ENCODE data around the gene POLK.
"Not testable (repeated sequence)": the region's sequence is repeated elsewhere in the genome, so short reads cannot be mapped to it uniquely, and the experiment has no call there.

The POLK gene

DNA sequence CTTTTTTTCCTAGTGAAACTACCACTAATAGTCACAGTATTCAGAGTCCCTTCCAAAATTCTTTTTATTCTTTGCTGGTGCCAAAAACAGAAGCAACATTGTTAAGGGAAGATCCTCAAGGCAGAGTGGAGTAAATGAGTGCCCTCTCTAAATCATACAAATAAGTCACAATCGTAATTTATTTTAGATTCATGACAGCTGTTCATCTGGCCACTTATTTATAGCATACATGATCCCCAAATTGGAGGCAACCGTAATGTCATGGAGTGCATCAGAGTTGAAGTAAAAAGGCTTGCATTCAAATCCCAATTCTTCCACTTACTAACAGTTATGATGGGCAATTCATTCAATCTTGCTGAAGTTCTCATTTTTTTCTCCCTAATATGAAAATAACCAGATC is 33.4 kb downstream of the POLK start:
- intact Hi-C loops (cut with micrococcal nuclease) = no loop called here
- Mint-ChIP-seq H3K27ac (no peak overlapping the region), H3K27me3 (no peaks in the 10 kb centered on the region), H3K4me1 (ENCODE audit: low read depth) (no peaks in the 10 kb centered on the region), H3K36me3 (ENCODE audit: low read depth) (peaks cover 22% of the 10 kb centered on the region), H3K4me3 (no peak overlapping the region), H3K9me3 (no peaks in the 10 kb centered on the region)

- H3K9me3 Mint-ChIP-seq = no peaks in the 10 kb centered on the region
- H3K27me3 Mint-ChIP-seq = no peaks in the 10 kb centered on the region
- H3K4me3 Mint-ChIP-seq = no peak overlapping the region
- intact Hi-C loops (cut with micrococcal nuclease) = no loop called here
- peaks cover 25% of the 10 kb centered on the region for H3K36me3 Mint-ChIP-seq (ENCODE audit: low read depth)
- H3K4me1 Mint-ChIP-seq (ENCODE audit: low read depth) = no peaks in the 10 kb centered on the region
- H3K27ac Mint-ChIP-seq = no peak overlapping the region
Measured at GRCh38 chr5:75546830-75547229, 35.1 kb downstream of the POLK start.

GRCh38 chr5:75547812-75548211 is 36.1 kb downstream of the POLK start:
- Mint-ChIP-seq H3K36me3 (ENCODE audit: low read depth) (peaks cover 34% of the 10 kb centered on the region), H3K27me3 (no peaks in the 10 kb centered on the region), H3K9me3 (no peaks in the 10 kb centered on the region), H3K4me3 (no peak overlapping the region), H3K27ac (no peak overlapping the region), H3K4me1 (ENCODE audit: low read depth) (no peaks in the 10 kb centered on the region)
- intact Hi-C loops (cut with micrococcal nuclease) = no loop called here

GRCh38 chr5:75550597-75550996 is 38.9 kb downstream of the POLK start:
- no peaks in the 10 kb centered on the region for H3K4me1 Mint-ChIP-seq (ENCODE audit: low read depth)
- no peaks in the 10 kb centered on the region for H3K27me3 Mint-ChIP-seq
- H3K4me3 Mint-ChIP-seq = no peak overlapping the region
- H3K27ac Mint-ChIP-seq = no peak overlapping the region
- peaks cover 44% of the 10 kb centered on the region for H3K36me3 Mint-ChIP-seq (ENCODE audit: low read depth)
- intact Hi-C loops (cut with micrococcal nuclease) = no loop called here
- H3K9me3 Mint-ChIP-seq = no peaks in the 10 kb centered on the region

GRCh38 chr5:75551471-75551870 is 39.8 kb downstream of the POLK start:
- no peak overlapping the region for H3K4me3 Mint-ChIP-seq
- peaks cover 53% of the 10 kb centered on the region for H3K36me3 Mint-ChIP-seq (ENCODE audit: low read depth)
- no peak overlapping the region for H3K27ac Mint-ChIP-seq
- intact Hi-C loops (cut with micrococcal nuclease) = no loop called here
- no peaks in the 10 kb centered on the region for H3K4me1 Mint-ChIP-seq (ENCODE audit: low read depth)
- no peaks in the 10 kb centered on the region for H3K9me3 Mint-ChIP-seq
- H3K27me3 Mint-ChIP-seq = no peaks in the 10 kb centered on the region

DNA sequence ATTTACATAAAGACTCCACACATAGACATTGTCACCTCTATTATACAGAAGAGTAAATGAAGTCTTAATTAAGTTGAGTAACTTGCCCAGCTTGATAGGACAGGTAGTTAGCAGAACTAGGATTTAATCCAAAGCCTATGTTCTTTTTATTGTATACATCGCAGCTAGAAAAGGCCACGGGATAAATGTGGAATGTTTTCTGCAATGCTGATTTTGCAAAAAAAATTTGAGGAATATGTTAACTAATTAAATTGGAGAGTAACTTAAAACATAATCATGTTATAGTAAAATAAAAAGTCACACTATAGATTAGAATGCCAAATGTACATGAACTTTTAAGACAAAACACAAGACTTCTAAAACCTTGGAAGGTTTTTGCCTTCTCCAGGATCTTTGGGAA is 41.1 kb downstream of the POLK start:
- intact Hi-C loops (cut with micrococcal nuclease) = no loop called here

GRCh38 chr5:75553358-75553757 is 41.7 kb downstream of the POLK start:
- Mint-ChIP-seq H3K36me3 (ENCODE audit: low read depth) (peaks cover 72% of the 10 kb centered on the region), H3K4me3 (no peak overlapping the region), H3K4me1 (ENCODE audit: low read depth) (peaks cover 15% of the 10 kb centered on the region), H3K9me3 (no peaks in the 10 kb centered on the region), H3K27me3 (no peaks in the 10 kb centered on the region), H3K27ac (no peak overlapping the region)
- intact Hi-C loops (cut with micrococcal nuclease) = no loop called here

More for the DNA sequence above, 41.1 kb downstream of the POLK start:
- Mint-ChIP-seq H3K9me3 (no peaks in the 10 kb centered on the region), H3K4me1 (ENCODE audit: low read depth) (peaks cover 9% of the 10 kb centered on the region), H3K27me3 (no peaks in the 10 kb centered on the region), H3K27ac (no peak overlapping the region), H3K36me3 (ENCODE audit: low read depth) (peaks cover 66% of the 10 kb centered on the region), H3K4me3 (no peak overlapping the region)

DNA sequence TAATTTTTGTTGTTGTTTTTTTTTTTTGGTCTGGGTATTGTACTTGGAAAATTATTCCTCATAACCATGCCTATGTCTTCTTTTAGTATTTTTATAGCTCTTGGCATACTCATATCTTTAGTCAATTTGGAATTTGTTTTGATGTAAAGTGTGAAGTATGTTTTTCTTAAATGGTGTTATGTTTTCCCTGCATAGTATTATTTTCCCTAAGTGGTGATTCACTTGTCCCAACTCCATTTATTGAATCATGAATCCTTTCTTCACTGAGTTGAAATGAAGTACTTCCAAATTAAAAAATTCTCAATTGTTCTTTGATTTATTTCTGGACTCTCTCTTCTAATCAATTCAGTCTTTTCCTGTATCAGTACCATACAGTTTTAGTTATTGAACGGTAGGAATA is 46.5 kb downstream of the POLK start:
- intact Hi-C loops (cut with micrococcal nuclease) = loop anchor here (5.0 kb wide), 1 partner anchor 46 kb away; the partner anchor contains the start of genes CERT1 and POLK
- Mint-ChIP-seq H3K36me3 (ENCODE audit: low read depth) (peaks cover 75% of the 10 kb centered on the region), H3K9me3 (peaks cover 12% of the 10 kb centered on the region), H3K4me3 (no peak overlapping the region), H3K27me3 (no peaks in the 10 kb centered on the region), H3K4me1 (ENCODE audit: low read depth) (peaks cover 29% of the 10 kb centered on the region), H3K27ac (peak overlapping the region; percentile 73)

DNA sequence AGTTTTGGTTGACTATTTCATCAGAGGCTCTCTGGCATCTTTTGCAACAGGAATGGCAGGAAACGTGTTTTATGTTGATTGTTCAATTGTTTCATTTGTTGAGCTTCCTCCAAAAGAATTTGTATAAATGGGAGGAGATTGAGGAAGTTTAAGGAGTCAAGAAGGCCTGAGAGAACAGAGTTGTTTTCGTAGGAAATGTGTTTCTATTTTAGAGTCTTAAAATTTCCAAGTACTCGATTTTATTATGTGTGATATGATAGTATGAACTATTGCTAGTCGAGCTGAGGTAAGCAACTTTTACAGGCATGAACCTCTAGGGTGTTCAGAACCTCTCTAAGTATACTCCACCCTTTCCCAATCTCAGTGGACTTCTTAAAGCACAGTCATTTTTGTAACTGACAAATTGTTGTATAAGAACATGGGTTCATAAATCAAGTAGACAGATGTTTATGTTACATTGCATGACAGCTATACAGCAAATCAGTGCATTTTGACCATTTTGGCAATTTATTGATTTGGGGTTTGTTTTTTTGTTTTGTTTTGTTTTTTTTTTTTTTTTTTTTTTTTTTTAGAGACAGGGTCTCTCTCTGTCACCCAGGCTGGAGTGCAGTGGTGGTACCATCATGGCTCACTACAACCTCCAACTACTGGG is 47.4 kb downstream of the POLK start:
- Mint-ChIP-seq H3K27ac (peak overlapping the region; percentile 73), H3K27me3 (no peaks in the 10 kb centered on the region), H3K4me1 (ENCODE audit: low read depth) (peaks cover 31% of the 10 kb centered on the region), H3K9me3 (peaks cover 21% of the 10 kb centered on the region), H3K36me3 (ENCODE audit: low read depth) (peaks cover 75% of the 10 kb centered on the region), H3K4me3 (peak overlapping the region; percentile 46)
- intact Hi-C loops (cut with micrococcal nuclease) = loop anchor here (5.0 kb wide), 1 partner anchor 47 kb away; the partner anchor contains the start of genes CERT1 and POLK

- Mint-ChIP-seq H3K4me1 (ENCODE audit: low read depth) (peaks cover 44% of the 10 kb centered on the region), H3K36me3 (ENCODE audit: low read depth) (peaks cover 73% of the 10 kb centered on the region), H3K9me3 (peaks cover 25% of the 10 kb centered on the region)
- not testable (repeated sequence) for H3K4me3 Mint-ChIP-seq, H3K27me3 Mint-ChIP-seq, H3K27ac Mint-ChIP-seq
- intact Hi-C loops (cut with micrococcal nuclease) = loop anchor here (10.0 kb wide), 1 partner anchor 146 kb away; no protein-coding TSS in a partner anchor
Measured at GRCh38 chr5:75560655-75561054, 49.0 kb downstream of the POLK start.

GRCh38 chr5:75565991-75566709 is 54.5 kb downstream of the POLK start:
- intact Hi-C loops (cut with micrococcal nuclease) = loop anchor here (10.0 kb wide), 1 partner anchor 151 kb away; no protein-coding TSS in a partner anchor

DNA sequence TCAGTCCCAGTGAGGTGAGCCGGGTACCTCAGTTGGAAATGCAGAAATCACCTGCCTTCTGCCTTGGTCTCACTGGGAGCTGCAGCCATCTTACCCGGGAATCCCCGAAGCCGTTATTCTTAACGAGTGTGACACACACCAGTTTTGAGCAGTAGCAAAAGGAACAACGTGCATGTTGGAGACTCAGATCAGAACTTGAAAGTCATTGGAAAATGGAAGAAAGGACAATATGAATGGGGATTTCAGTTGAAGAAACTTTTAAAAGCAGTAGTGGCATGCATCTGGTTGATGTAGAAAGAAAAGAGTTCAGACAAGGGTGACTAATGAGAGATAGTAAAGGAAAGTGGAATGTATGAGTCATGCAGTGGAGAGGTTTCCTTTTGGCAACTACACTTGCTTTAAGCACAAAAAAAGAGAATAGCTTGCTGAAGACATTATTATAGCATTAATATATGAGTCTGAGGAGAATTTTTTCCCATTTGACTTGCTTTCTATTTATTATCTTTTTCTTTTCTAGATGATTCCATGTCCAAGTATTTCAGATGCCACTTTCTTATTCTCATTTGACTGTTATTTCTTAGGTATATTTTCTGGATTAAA is 55.1 kb downstream of the POLK start:
- Mint-ChIP-seq H3K4me1 (ENCODE audit: low read depth) (peaks cover 39% of the 10 kb centered on the region), H3K27me3 (no peaks in the 10 kb centered on the region), H3K9me3 (peaks cover 25% of the 10 kb centered on the region), H3K4me3 (no peak overlapping the region), H3K27ac (no peak overlapping the region), H3K36me3 (ENCODE audit: low read depth) (peaks cover 57% of the 10 kb centered on the region)
- intact Hi-C loops (cut with micrococcal nuclease) = loop anchor here (10.0 kb wide), 1 partner anchor 152 kb away; no protein-coding TSS in a partner anchor

More at GRCh38 chr5:75565991-75566709, 54.5 kb downstream of the POLK start:
- Mint-ChIP-seq H3K4me1 (ENCODE audit: low read depth) (peaks cover 44% of the 10 kb centered on the region), H3K36me3 (ENCODE audit: low read depth) (peaks cover 60% of the 10 kb centered on the region), H3K9me3 (peaks cover 25% of the 10 kb centered on the region)
- H3K27me3 Mint-ChIP-seq, H3K27ac Mint-ChIP-seq, H3K4me3 Mint-ChIP-seq: not testable (repeated sequence)

- intact Hi-C loops (cut with micrococcal nuclease) = loop anchor here (10.0 kb wide), 1 partner anchor 153 kb away; no protein-coding TSS in a partner anchor
- no peak overlapping the region for H3K4me3 Mint-ChIP-seq
- peaks cover 39% of the 10 kb centered on the region for H3K4me1 Mint-ChIP-seq (ENCODE audit: low read depth)
- peak overlapping the region; percentile 20 for H3K27ac Mint-ChIP-seq
- H3K9me3 Mint-ChIP-seq = peaks cover 18% of the 10 kb centered on the region
- peaks cover 49% of the 10 kb centered on the region for H3K36me3 Mint-ChIP-seq (ENCODE audit: low read depth)
- H3K27me3 Mint-ChIP-seq = no peaks in the 10 kb centered on the region
Measured at GRCh38 chr5:75567710-75568109, 56.0 kb downstream of the POLK start.

GRCh38 chr5:75568202-75568601 is 56.5 kb downstream of the POLK start:
- Mint-ChIP-seq H3K27ac (no peak overlapping the region), H3K4me1 (ENCODE audit: low read depth) (peaks cover 39% of the 10 kb centered on the region), H3K4me3 (no peak overlapping the region), H3K9me3 (peaks cover 13% of the 10 kb centered on the region), H3K36me3 (ENCODE audit: low read depth) (peaks cover 49% of the 10 kb centered on the region), H3K27me3 (no peaks in the 10 kb centered on the region)
- intact Hi-C loops (cut with micrococcal nuclease) = loop anchor here (10.0 kb wide), 1 partner anchor 153 kb away; no protein-coding TSS in a partner anchor
